H9 (cell line): Measurements from ENCODE around the gene INSR. TPM values are rescaled to one million over a fixed set of nuclear protein-coding genes. Genes with fewer than 3 reads are reported as not detected.

Experiments used
- DNase-seq: peaks from one replicate; pipeline ENCODE4 v3.0.0-alpha.2; 2017
- H2AFZ ChIP-seq: one replicate; pipeline ENCODE4 v1.6.1; 2013; ENCODE audit warnings: mild to moderate bottlenecking, low read length, control low read depth, moderate library complexity
- H2AK5ac ChIP-seq: 2 replicates; pipeline ENCODE4 v1.6.1; 2013; ENCODE audit warnings: low read length, control low read depth, mixed read lengths; ENCODE audit not compliant: insufficient read length
- H2BK120ac ChIP-seq: one replicate; pipeline ENCODE4 v1.6.1; 2013; ENCODE audit warnings: low read depth, mild to moderate bottlenecking, low read length, control low read depth, inconsistent platforms; ENCODE audit not compliant: poor library complexity, severe bottlenecking
- H2BK12ac ChIP-seq: 2 replicates; pipeline ENCODE4 v1.6.1; 2013; ENCODE audit warnings: low read length, control low read depth, mixed read lengths, low read depth; ENCODE audit not compliant: insufficient read length
- H2BK15ac ChIP-seq: 2 replicates; pipeline ENCODE4 v1.6.1; 2013; ENCODE audit warnings: low read depth, low read length, control low read depth
- H2BK20ac ChIP-seq: one replicate; pipeline ENCODE4 v1.6.1; 2013; ENCODE audit warnings: low read depth, mild to moderate bottlenecking, low read length, control low read depth, inconsistent platforms; ENCODE audit not compliant: poor library complexity, severe bottlenecking
- H2BK5ac ChIP-seq: 2 replicates; pipeline ENCODE4 v1.6.1; 2013; ENCODE audit warnings: low read length, control low read depth, mixed read lengths; ENCODE audit not compliant: insufficient read length
- H3K14ac ChIP-seq: 2 replicates; pipeline ENCODE4 v1.6.1; 2013; ENCODE audit warnings: low read length, control low read depth; ENCODE audit not compliant: insufficient read depth
- H3K18ac ChIP-seq: 2 replicates; pipeline ENCODE4 v1.6.1; 2013; ENCODE audit warnings: low read depth, mild to moderate bottlenecking, mixed read lengths, low read length, control low read depth; ENCODE audit not compliant: insufficient read length
- H3K23ac ChIP-seq: 2 replicates; pipeline ENCODE4 v1.6.1; 2013; ENCODE audit warnings: low read length, control low read depth, mixed read lengths, low read depth; ENCODE audit not compliant: insufficient read length
- H3K23me2 ChIP-seq: 2 replicates; pipeline ENCODE4 v1.6.1; 2013; ENCODE audit warnings: low read depth, mild to moderate bottlenecking, mixed read lengths, low read length, control low read depth; ENCODE audit not compliant: insufficient read length, poor library complexity, severe bottlenecking
- H3K27ac ChIP-seq: 2 replicates; pipeline ENCODE4 v1.5.1; 2013; ENCODE audit warnings: low read length, control low read depth, mixed read lengths, low read depth; ENCODE audit not compliant: insufficient read length
- H3K27me3 ChIP-seq: 2 replicates; pipeline ENCODE4 v1.6.1; 2013; ENCODE audit warnings: low read length, control low read depth, inconsistent platforms; ENCODE audit not compliant: insufficient read depth
- H3K4ac ChIP-seq: 2 replicates; pipeline ENCODE4 v1.6.1; 2013; ENCODE audit warnings: low read depth, mild to moderate bottlenecking, control low read depth, inconsistent platforms, low read length, moderate library complexity
- H3K4me1 ChIP-seq: 2 replicates; pipeline ENCODE4 v1.6.1; 2013; ENCODE audit warnings: low read length, control low read depth, inconsistent platforms; ENCODE audit not compliant: insufficient read depth
- H3K4me2 ChIP-seq: 2 replicates; pipeline ENCODE4 v1.6.1; 2013; ENCODE audit warnings: low read length, control low read depth, mixed read lengths; ENCODE audit not compliant: insufficient read length, insufficient read depth
- H3K56ac ChIP-seq: 2 replicates; pipeline ENCODE4 v1.6.1; 2013; ENCODE audit warnings: low read depth, mild to moderate bottlenecking, mixed read lengths, low read length, control low read depth; ENCODE audit not compliant: insufficient read length
- H3K79me1 ChIP-seq: 2 replicates; pipeline ENCODE4 v1.6.1; 2013; ENCODE audit warnings: low read depth, mild to moderate bottlenecking, moderate library complexity, low read length, control low read depth, inconsistent platforms; ENCODE audit not compliant: insufficient read depth, poor library complexity, severe bottlenecking
- H3K79me2 ChIP-seq: 2 replicates; pipeline ENCODE4 v1.6.1; 2013; ENCODE audit warnings: low read length, control low read depth, inconsistent platforms; ENCODE audit not compliant: insufficient read depth
- H3K9ac ChIP-seq: 2 replicates; pipeline ENCODE4 v1.6.1; 2013; ENCODE audit warnings: low read length, control low read depth, mixed read lengths; ENCODE audit not compliant: insufficient read length; ENCODE audit errors: extremely low read depth
- H3K9me3 ChIP-seq: one replicate; pipeline ENCODE4 v1.6.1; 2013; ENCODE audit warnings: low read depth, low read length, inconsistent platforms; ENCODE audit not compliant: control insufficient read depth
- H3T11ph ChIP-seq: one replicate; pipeline ENCODE4 v1.6.1; 2013; ENCODE audit warnings: mild to moderate bottlenecking, low read length, control low read depth, inconsistent platforms
- H4K20me1 ChIP-seq: one replicate; pipeline ENCODE4 v1.6.1; 2013; ENCODE audit not compliant: control insufficient read depth, insufficient read length, insufficient read depth
- H4K5ac ChIP-seq: 2 replicates; pipeline ENCODE4 v1.6.1; 2013; ENCODE audit warnings: low read depth, mild to moderate bottlenecking, mixed read lengths, low read length, control low read depth; ENCODE audit not compliant: insufficient read length
- H4K8ac ChIP-seq: replicated peaks from 2 replicates; pipeline ENCODE4 v1.6.1; 2013; ENCODE audit warnings: low read length, control low read depth, mixed read lengths, low read depth; ENCODE audit not compliant: insufficient read length
- H4K91ac ChIP-seq: 2 replicates; pipeline ENCODE4 v1.6.1; 2013; ENCODE audit warnings: low read depth, mild to moderate bottlenecking, moderate library complexity, mixed read lengths, low read length, control low read depth; ENCODE audit not compliant: insufficient read length
- H3K27ac Mint-ChIP-seq, 3 experiments: 2 replicates in 2 of 3; 3 replicates in 1 of 3; pipeline ENCODE4 v1.8.0; 2020 to 2021; ENCODE audit warnings: mixed read lengths in 3 of 3, mild to moderate bottlenecking in 1 of 3, moderate library complexity in 1 of 3
- H3K27me3 Mint-ChIP-seq: 2 replicates; pipeline ENCODE4 v1.8.0; 2021; ENCODE audit warnings: low read depth, mild to moderate bottlenecking, moderate library complexity, mixed read lengths
- H3K36me3 Mint-ChIP-seq, 3 experiments: 2 replicates in 2 of 3; 3 replicates in 1 of 3; pipeline ENCODE4 v1.8.0; 2020 to 2021; ENCODE audit warnings: low read depth in 3 of 3, mixed read lengths in 3 of 3; ENCODE audit not compliant: insufficient read depth in 1 of 3
- H3K4me1 Mint-ChIP-seq, 2 experiments: 2 replicates each; pipeline ENCODE4 v1.8.0; 2020; ENCODE audit warnings: mixed read lengths in 2 of 2
- H3K4me3 Mint-ChIP-seq, 2 experiments: 2 replicates in 1 of 2; 3 replicates in 1 of 2; pipeline ENCODE4 v1.8.0; 2020 to 2021; ENCODE audit warnings: mild to moderate bottlenecking in 2 of 2, mixed read lengths in 2 of 2, moderate library complexity in 1 of 2
- H3K9me3 Mint-ChIP-seq, 2 experiments: 2 replicates in 1 of 2; 3 replicates in 1 of 2; pipeline ENCODE4 v1.8.0; 2020; ENCODE audit warnings: mild to moderate bottlenecking in 2 of 2, mixed read lengths in 2 of 2, moderate library complexity in 1 of 2
- CTCF ChIP-seq: fragments of 200-600 bp; sonication (generic); conservative IDR thresholded peaks from 3 replicates; pipeline ENCODE4 v1.8.0; 2021; ENCODE audit warnings: antibody characterized with exemption, mild to moderate bottlenecking
- WGBS: extraction: QIAGEN DNeasy Blood & Tissue Kit; methylation state at CpG from one replicate; pipeline ENCODE4 v1.1.7; 2013; ENCODE audit warnings: missing lambda C conversion rate, low lambda C conversion rate, mixed read lengths; ENCODE audit not compliant: insufficient read length; ENCODE audit errors: extremely low coverage; 5-methylcytosine and 5-hydroxymethylcytosine counted together
- total RNA-seq: library from RNA; stranded (reverse); gene quantifications from 2 replicates; pipeline ENCODE4 v1.2.1, GENCODE V29; 2021

The INSR gene
- total RNA-seq, 1 experiment from 2014 or later: 39.8 TPM

- no peaks in the 10 kb centered on the region for H3K79me1 ChIP-seq
- no peak for TF ChIP-seq CTCF
- no peaks in the 10 kb centered on the region for H3K27me3 Mint-ChIP-seq
- 0 out of 4 replicates have a peak, but pooled peaks cover 0 to 2% of the 10 kb centered on the region in 2 experiments for H3K4me1 Mint-ChIP-seq
- H3K9ac ChIP-seq: no peak overlapping the region
- no CpG with 5 or more reads among the region's 11 CpGs for WGBS
- H2AK5ac ChIP-seq: no peak overlapping the region
- H3K18ac ChIP-seq: no peak overlapping the region
- no peak for DNase-seq
- no peaks in the 10 kb centered on the region for H3K79me2 ChIP-seq
- H2BK5ac ChIP-seq: no peak overlapping the region
- H3K36me3 Mint-ChIP-seq: peaks cover 35 to 61% (median 52%) of the 10 kb centered on the region in 3 experiments; a peak in 6 of 7 replicates
- H3K27ac Mint-ChIP-seq: peak overlapping the region in 1 of 3 experiments; percentile 59; a peak in 2 of 7 replicates
- no peaks in the 10 kb centered on the region for H3K4me1 ChIP-seq
- H3K4ac ChIP-seq: no peak overlapping the region
- H3K27me3 ChIP-seq: no peaks in the 10 kb centered on the region
- H2BK120ac ChIP-seq: no peak overlapping the region
- no peaks in the 10 kb centered on the region for H3K9me3 ChIP-seq
- no peak overlapping the region for H2BK15ac ChIP-seq
- no peaks in the 10 kb centered on the region for H3K23me2 ChIP-seq
- H3K27ac ChIP-seq: no peak overlapping the region
- no peak overlapping the region for H3K56ac ChIP-seq
- no peak overlapping the region for H2BK12ac ChIP-seq
- no peak overlapping the region for H3K14ac ChIP-seq
- H3K9me3 Mint-ChIP-seq: peaks cover 0 to 4% of the 10 kb centered on the region in 2 experiments; a peak in 2 of 5 replicates
- no peak overlapping the region for H2AFZ ChIP-seq
- H4K91ac ChIP-seq: no peak overlapping the region
- H3K4me3 Mint-ChIP-seq: no peak overlapping the region
- H3K23ac ChIP-seq: no peak overlapping the region
- H3T11ph ChIP-seq: no peak overlapping the region
- no peak overlapping the region for H4K5ac ChIP-seq
- no peaks in the 10 kb centered on the region for H4K20me1 ChIP-seq
- H4K8ac ChIP-seq: no peak overlapping the region
- H2BK20ac ChIP-seq: no peak overlapping the region
- H3K4me2 ChIP-seq: no peak overlapping the region
Observed at GRCh38 chr19:7117248-7117647, 177.0 kb downstream of the INSR start.
